SJSA1 (cell line): ENCODE measurements around the gene SIRT5. TPM values are rescaled to one million over a fixed set of nuclear protein-coding genes. Genes with fewer than 3 reads are reported as not detected.

Experiments
- DNase-seq, 2 experiments: peaks; one replicate each; pipeline ENCODE4 v3.0.0-alpha.2; 2015 to 2020; ENCODE audit warnings: low spot score in 2 of 2, low read depth in 1 of 2
- H3K27ac ChIP-seq: fragments of 250-450 bp; sonication (Bioruptor Pico); 2 replicates; pipeline ENCODE4 v1.5.1; 2020; ENCODE audit warnings: mild to moderate bottlenecking, moderate library complexity
- H3K27me3 ChIP-seq: fragments of 250-450 bp; sonication (Bioruptor Pico); replicated peaks from 2 replicates; pipeline ENCODE4 v1.5.1; 2020; ENCODE audit warnings: mild to moderate bottlenecking, moderate library complexity
- H3K36me3 ChIP-seq: fragments of 250-450 bp; sonication (Bioruptor Pico); 2 replicates; pipeline ENCODE4 v1.5.1; 2020; ENCODE audit warnings: mild to moderate bottlenecking
- H3K4me1 ChIP-seq: fragments of 250-450 bp; sonication (Bioruptor Pico); replicated peaks from 2 replicates; pipeline ENCODE4 v1.6.1; 2021; ENCODE audit warnings: mild to moderate bottlenecking
- H3K4me3 ChIP-seq: fragments of 250-450 bp; sonication (Bioruptor Pico); 2 replicates; pipeline ENCODE4 v1.5.1; 2020; ENCODE audit warnings: mild to moderate bottlenecking
- H3K9me3 ChIP-seq: fragments of 250-450 bp; sonication (Bioruptor Pico); replicated peaks from 2 replicates; pipeline ENCODE4 v1.5.1; 2020; ENCODE audit warnings: mild to moderate bottlenecking
- total RNA-seq: library from RNA; depleted of rRNA; stranded (reverse); fragments of >200 nt; shearing (Covaris generic); gene quantifications from 2 replicates; pipeline ENCODE4 v1.2.3, GENCODE V29; 2014; rRNA removed

Gene SIRT5
- total RNA-seq, 1 experiment from 2014 or later: 5.1 TPM

GRCh38 chr6:13648850-13649249 lies 74.4 kb downstream of the SIRT5 start:
- no peak overlapping the region for H3K27ac ChIP-seq
- H3K27me3 ChIP-seq: no peaks in the 10 kb centered on the region
- H3K4me3 ChIP-seq: no peak overlapping the region
- no peaks in the 10 kb centered on the region for H3K4me1 ChIP-seq
- no peak for DNase-seq
- H3K36me3 ChIP-seq: peaks cover 15% of the 10 kb centered on the region
- H3K9me3 ChIP-seq: no peaks in the 10 kb centered on the region

GRCh38 chr6:13649393-13649792 lies 75.0 kb downstream of the SIRT5 start:
- DNase-seq: no peak

GRCh38 chr6:13653296-13653695 lies 78.9 kb downstream of the SIRT5 start:
- H3K27me3 ChIP-seq: no peaks in the 10 kb centered on the region
- no peak for DNase-seq
- no peak overlapping the region for H3K27ac ChIP-seq
- no peaks in the 10 kb centered on the region for H3K9me3 ChIP-seq
- no peak overlapping the region for H3K4me3 ChIP-seq
- no peaks in the 10 kb centered on the region for H3K4me1 ChIP-seq
- H3K36me3 ChIP-seq: peaks cover 26% of the 10 kb centered on the region

More at GRCh38 chr6:13649393-13649792, 75.0 kb downstream of the SIRT5 start:
- no peak overlapping the region for H3K4me3 ChIP-seq
- H3K27ac ChIP-seq: no peak overlapping the region
- no peaks in the 10 kb centered on the region for H3K9me3 ChIP-seq
- H3K27me3 ChIP-seq: no peaks in the 10 kb centered on the region
- H3K4me1 ChIP-seq: no peaks in the 10 kb centered on the region
- H3K36me3 ChIP-seq: peaks cover 13% of the 10 kb centered on the region

GRCh38 chr6:13654496-13654895 lies 80.1 kb downstream of the SIRT5 start:
- H3K27me3 ChIP-seq: no peaks in the 10 kb centered on the region
- H3K4me3 ChIP-seq: no peak overlapping the region
- H3K36me3 ChIP-seq: peaks cover 26% of the 10 kb centered on the region
- no peaks in the 10 kb centered on the region for H3K4me1 ChIP-seq
- DNase-seq: no peak
- H3K27ac ChIP-seq: no peak overlapping the region
- H3K9me3 ChIP-seq: no peaks in the 10 kb centered on the region

- no peak overlapping the region for H3K4me3 ChIP-seq
- no peak for DNase-seq
- H3K27ac ChIP-seq: no peak overlapping the region
- no peaks in the 10 kb centered on the region for H3K27me3 ChIP-seq
- no peaks in the 10 kb centered on the region for H3K9me3 ChIP-seq
- H3K36me3 ChIP-seq: peaks cover 21% of the 10 kb centered on the region
- no peaks in the 10 kb centered on the region for H3K4me1 ChIP-seq
These were observed 81.3 kb downstream of the SIRT5 start for GRCh38 chr6:13655700-13656099.

- Histone ChIP-seq H3K36me3 (peaks cover 5% of the 10 kb centered on the region; the same call in 1 of the 2 replicates), H3K27ac (no peak overlapping the region), H3K4me1 (no peaks in the 10 kb centered on the region), H3K9me3 (no peaks in the 10 kb centered on the region), H3K4me3 (no peak overlapping the region), H3K27me3 (no peaks in the 10 kb centered on the region)
- no peak for DNase-seq
These were observed 85.9 kb downstream of the SIRT5 start for GRCh38 chr6:13660273-13660672.

- Histone ChIP-seq H3K4me1 (no peaks in the 10 kb centered on the region), H3K27ac (no peak overlapping the region), H3K36me3 (peaks cover 5% of the 10 kb centered on the region; the same call in 1 of the 2 replicates), H3K27me3 (no peaks in the 10 kb centered on the region), H3K9me3 (no peaks in the 10 kb centered on the region), H3K4me3 (no peak overlapping the region)
- DNase-seq: no peak
These were observed 86.5 kb downstream of the SIRT5 start for GRCh38 chr6:13660893-13661292.

GRCh38 chr6:13661647-13662046 lies 87.2 kb downstream of the SIRT5 start:
- H3K4me1 ChIP-seq: peaks cover 1% of the 10 kb centered on the region; the same call in 1 of the 2 replicates
- peaks cover 4% of the 10 kb centered on the region; the same call in 1 of the 2 replicates for H3K36me3 ChIP-seq
- H3K9me3 ChIP-seq: no peaks in the 10 kb centered on the region
- H3K27ac ChIP-seq: no peak overlapping the region
- no peak overlapping the region for H3K4me3 ChIP-seq
- no peak for DNase-seq
- H3K27me3 ChIP-seq: no peaks in the 10 kb centered on the region

- no peak overlapping the region for H3K27ac ChIP-seq
These were observed 88.4 kb downstream of the SIRT5 start for GRCh38 chr6:13662651-13663334.

GRCh38 chr6:13663986-13664385 lies 89.6 kb downstream of the SIRT5 start:
- Histone ChIP-seq H3K4me3 (no peak overlapping the region), H3K4me1 (peaks cover 6% of the 10 kb centered on the region; the same call in 1 of the 2 replicates), H3K27me3 (no peaks in the 10 kb centered on the region), H3K36me3 (no peaks in the 10 kb centered on the region), H3K9me3 (no peaks in the 10 kb centered on the region), H3K27ac (no peak overlapping the region)
- DNase-seq: no peak

More at GRCh38 chr6:13662651-13663334, 88.4 kb downstream of the SIRT5 start:
- no peaks in the 10 kb centered on the region for H3K27me3 ChIP-seq
- H3K4me3 ChIP-seq: no peak overlapping the region
- no peaks in the 10 kb centered on the region for H3K9me3 ChIP-seq
- H3K4me1 ChIP-seq: peaks cover 6% of the 10 kb centered on the region; the same call in 1 of the 2 replicates
- H3K36me3 ChIP-seq: no peaks in the 10 kb centered on the region
- no peak for DNase-seq

Other genes with a start within 250 kb of the SIRT5 start
- gene TBC1D7, start 246.1 kb upstream of the SIRT5 start, total RNA-seq: 22.9 and 36.5 TPM in 2 replicates
- 10.8 and 13.2 TPM in 2 replicates for gene GFOD1, start 87.0 kb upstream of the SIRT5 start, total RNA-seq
- gene NOL7, start 40.7 kb downstream of the SIRT5 start, total RNA-seq: 168 and 354 TPM in 2 replicates
- 24.0 and 38.5 TPM in 2 replicates for gene RANBP9, start 137.2 kb downstream of the SIRT5 start, total RNA-seq
- 25.1 and 27.9 TPM in 2 replicates for gene MCUR1, start 240.0 kb downstream of the SIRT5 start, total RNA-seq